GM18861 (cell line): Measurements from ENCODE around the gene RRAGD.

Source experiments
- ATAC-seq: cut with Tn5 transposase; IDR thresholded peaks from one replicate; pipeline ENCODE4 v1.9.1; 2021; ENCODE audit not compliant: unreplicated experiment

Gene RRAGD

DNA sequence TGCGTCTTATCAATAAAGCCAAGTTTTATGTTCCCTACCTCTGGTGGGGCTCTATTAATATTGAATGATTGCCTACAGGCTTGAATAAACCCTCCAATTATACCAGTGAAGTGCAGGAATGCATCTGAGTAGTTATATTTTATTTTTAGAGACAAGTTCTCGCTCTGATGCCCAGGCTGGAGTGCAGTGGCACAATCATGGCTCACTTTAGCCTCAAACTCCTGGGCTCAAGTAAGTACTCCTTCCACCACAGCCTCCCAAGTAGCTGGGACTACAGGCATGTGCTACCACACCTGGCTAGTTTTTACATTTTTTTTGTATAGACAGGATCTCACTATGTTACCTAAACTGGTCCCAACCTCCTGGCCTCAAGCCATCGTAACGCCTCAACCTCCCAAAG, 33.4 kb downstream of the RRAGD start:
- no peak for ATAC-seq

- ATAC-seq, result peak; percentile 71
Observed at GRCh38 chr6:89375427-89376267, 36.4 kb downstream of the RRAGD start.

GRCh38 chr6:89372506-89372901, 39.6 kb downstream of the RRAGD start:
- ATAC-seq, result peak; percentile 23

- peak; percentile 68 for ATAC-seq
Observed at GRCh38 chr6:89371849-89372505, 40.1 kb downstream of the RRAGD start.

DNA sequence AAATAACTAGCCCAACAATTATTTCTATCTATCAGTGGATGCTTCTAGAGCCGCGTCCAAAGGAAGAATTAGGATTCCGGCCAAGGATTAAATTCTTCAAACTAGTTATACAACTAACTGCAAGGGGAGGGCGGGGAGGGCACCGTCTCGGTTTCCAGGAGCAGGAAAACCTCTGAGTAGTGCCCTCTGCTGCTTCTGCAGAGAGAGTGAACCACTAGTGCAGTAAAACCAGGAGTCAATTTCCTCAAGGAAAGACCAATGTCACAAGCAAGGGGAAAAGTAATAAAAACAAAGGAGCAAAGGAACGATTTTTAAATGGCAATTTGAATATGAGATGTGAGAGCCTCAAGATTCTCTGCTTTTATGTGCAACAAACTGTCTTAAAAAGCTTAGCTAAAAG, 43.1 kb downstream of the RRAGD start:
- no peak for ATAC-seq

- ATAC-seq, result no peak
Observed at GRCh38 chr6:89368107-89368506, 44.0 kb downstream of the RRAGD start.

DNA sequence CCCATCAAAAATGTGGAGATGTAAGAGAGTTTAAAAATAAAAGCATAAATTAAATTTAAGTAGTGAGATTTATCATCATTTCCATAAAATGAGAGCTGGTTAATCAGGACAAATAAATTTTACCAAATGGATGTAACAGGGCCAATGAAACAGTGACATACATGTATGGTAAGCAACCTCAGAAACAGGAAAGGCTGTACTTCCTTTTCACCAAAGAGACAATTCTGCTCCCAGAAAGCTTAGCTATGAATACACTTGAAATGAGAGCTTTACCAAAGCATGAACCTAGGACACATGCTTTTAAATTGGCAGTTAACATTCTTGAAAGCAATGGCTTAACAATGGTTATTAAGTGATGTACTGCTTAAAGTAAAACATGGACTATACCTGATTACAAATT, 47.5 kb downstream of the RRAGD start:
- no peak for ATAC-seq

DNA sequence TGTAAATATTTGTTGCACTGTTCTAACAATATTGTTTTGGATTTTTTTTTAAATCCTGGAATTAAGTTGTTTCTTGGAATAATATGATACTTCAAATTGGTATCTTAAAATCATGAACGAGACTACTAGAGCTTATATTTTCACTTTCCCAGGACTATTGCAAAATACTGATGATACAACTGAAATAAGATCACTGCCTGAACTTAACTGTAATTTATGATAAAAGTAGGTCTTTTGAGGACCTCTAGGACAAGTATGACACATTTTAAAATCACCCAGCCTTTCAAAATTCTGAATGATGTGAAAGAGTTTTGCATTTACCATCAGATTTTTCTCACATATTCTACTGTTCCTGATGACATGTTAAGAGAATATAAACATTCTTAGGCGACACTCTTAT, 50.9 kb downstream of the RRAGD start:
- no peak for ATAC-seq

GRCh38 chr6:89360415-89360999, 51.6 kb downstream of the RRAGD start:
- peak; percentile 41 for ATAC-seq

- no peak for ATAC-seq
Observed at GRCh38 chr6:89359561-89359960, 52.5 kb downstream of the RRAGD start.

- ATAC-seq, result peak; percentile 48
Observed at GRCh38 chr6:89357390-89357789, 54.7 kb downstream of the RRAGD start.

- no peak for ATAC-seq
Observed at GRCh38 chr6:89356642-89357170, 55.4 kb downstream of the RRAGD start.

- no peak for ATAC-seq
Observed at GRCh38 chr6:89355511-89356194, 56.4 kb downstream of the RRAGD start.

DNA sequence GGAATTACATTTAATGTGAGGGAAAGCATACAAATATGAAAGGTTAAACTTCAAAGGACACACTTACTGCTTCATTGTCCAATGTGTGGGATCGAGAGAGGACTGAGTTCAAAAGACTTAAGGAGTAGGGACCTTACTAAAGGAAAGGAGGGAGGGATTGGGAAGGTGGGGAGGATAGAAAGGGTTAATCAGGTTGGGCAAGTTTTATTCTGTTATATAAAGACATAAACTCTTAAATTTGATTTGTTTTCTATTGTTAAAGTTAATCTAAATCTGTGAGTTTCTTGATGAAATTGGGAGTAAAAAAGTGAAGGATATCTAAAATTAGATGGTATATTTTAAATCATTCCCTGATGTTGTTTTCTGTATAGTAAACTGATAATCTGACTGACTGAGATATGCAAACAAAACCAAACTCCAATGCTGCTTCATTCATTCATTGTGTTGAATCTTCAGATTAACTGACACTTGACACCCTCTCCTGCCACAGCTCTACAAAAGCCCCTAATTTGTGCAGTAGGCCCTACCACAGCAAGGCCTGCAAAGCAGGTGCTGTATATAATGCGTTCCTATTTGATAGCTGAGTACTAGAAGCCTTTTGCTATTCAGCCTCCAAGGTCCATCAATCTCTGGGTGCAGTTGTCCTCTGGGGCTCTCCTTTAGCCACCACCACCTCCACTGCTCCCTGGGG, 58.2 kb downstream of the RRAGD start:
- ATAC-seq, result no peak

DNA sequence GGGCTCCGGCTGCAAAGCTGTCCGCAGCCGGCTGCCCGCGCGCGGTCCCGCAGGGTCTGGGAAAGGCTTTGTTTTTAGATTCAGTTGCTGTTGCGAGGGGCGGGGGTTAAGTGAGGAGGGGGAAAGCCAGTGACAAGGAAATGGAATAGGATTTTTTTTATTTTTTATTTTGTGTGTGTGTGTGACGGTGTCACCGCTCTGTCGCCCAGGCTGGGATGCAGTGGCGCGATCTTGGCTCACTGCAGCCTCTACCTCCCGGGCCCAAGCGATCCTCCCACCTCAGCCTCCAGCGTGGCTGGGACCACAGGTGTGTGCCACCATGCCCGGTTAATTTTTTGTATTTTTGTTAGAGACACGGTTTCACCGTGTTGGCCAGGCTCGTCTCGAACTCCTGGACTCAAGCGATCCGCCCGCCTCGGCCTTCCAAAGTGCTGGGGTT, 58.9 kb downstream of the RRAGD start:
- ATAC-seq, result no peak

- ATAC-seq, result peak; percentile 33
Observed at GRCh38 chr6:89352278-89353117, 59.6 kb downstream of the RRAGD start, which contains the start of gene UBE2J1. TSS of gene UBE2J1 (minus strand) at chr6:89352722. CDS start at chr6:89352569, 153 bp downstream.

DNA sequence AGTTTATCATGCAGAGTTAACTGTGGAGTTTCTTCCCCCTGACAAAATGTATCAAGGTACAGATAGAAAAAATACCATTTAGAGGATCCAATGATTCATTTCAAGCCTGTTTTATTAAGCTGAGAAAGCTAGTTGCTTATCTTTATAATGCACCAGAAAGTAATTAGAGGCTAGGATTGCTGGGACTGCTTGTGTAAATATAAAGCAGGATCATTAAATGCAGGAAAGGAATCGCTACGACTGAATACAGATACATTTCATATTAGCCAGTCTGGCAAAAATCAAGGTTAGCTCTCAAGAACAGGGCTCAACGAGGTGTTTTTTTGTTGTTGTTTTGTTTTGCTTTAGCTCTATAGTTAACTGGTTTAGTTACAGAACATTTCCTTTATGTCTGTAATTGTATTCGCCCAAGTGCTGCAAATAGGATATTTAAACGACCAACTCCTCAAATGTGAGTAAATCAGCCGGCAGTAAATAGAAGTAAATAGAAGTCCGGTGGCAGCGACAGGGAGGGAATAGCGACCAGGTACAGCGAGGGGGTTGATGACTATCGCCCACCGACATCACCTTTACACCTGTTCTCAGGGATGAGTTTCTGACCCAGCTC, 60.3 kb downstream of the RRAGD start:
- no peak for ATAC-seq

- ATAC-seq, result peak; percentile 47
Observed at GRCh38 chr6:89350281-89350966, 61.6 kb downstream of the RRAGD start.

DNA sequence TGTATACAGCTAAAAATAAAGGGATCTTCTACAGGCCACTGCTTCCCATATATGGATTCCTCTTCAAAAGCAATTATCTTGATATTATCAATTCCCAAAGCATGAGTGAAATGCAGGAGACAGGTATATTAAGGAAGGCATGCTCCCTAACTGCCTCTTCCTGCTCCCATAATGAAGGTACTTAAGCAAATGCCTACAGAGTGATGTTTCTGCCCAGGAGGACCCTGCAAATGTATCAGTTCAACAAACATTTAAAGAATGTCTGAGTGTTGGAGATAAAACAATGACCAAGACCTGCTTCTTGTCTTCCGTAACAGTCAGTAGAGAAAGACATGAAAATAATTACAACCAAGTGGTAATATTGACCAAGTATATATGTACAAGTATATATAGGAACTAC, 63.7 kb downstream of the RRAGD start:
- ATAC-seq, result no peak
